GM12878 (cell line): ENCODE results near the gene MYBPC1. TPM values are rescaled to one million over a fixed set of nuclear protein-coding genes. Genes with fewer than 3 reads are reported as not detected.
"Not testable (repeated sequence)": the region's sequence is repeated elsewhere in the genome, so short reads cannot be mapped to it uniquely, and the experiment has no call there.

ENCODE experiments used
- ATAC-seq: fragments of 200-7000 bp; cut with Tn5 transposase; 3 replicates; pipeline ENCODE4 v1.9.1; 2020; ENCODE audit warnings: mild to moderate bottlenecking, moderate library complexity
- BruUV-seq: library from RNA; stranded (reverse); fragments of 400-500 nt; replicated peaks from 2 replicates; lab custom pipeline; 2021; lab: Mats Ljungman, UMichigan
- CTCF ChIA-PET: fragments of 300-600 bp; sonication (Branson Sonifier 250); formaldehyde crosslinking; extraction: SDS; loops from one replicate; lab custom pipeline; 2021; ENCODE audit warnings: inconsistent platforms; lab: Yijun Ruan, JAX
- POLR2A ChIA-PET: fragments of 350-600 bp; formaldehyde crosslinking; extraction: SDS; loops from one replicate; lab custom pipeline; 2021; ENCODE audit warnings: inconsistent platforms; lab: Charles Lee
- RAD21 ChIA-PET: fragments of 300-600 bp; sonication (Branson Sonifier 250); formaldehyde crosslinking; loops from one replicate; lab custom pipeline; 2023; ENCODE audit warnings: antibody characterized with exemption; ENCODE audit not compliant: unreplicated experiment; lab: Charles Lee
- SMC1A ChIA-PET: fragments of 300-600 bp; sonication (Branson Sonifier 250); formaldehyde crosslinking; loops from one replicate; lab custom pipeline; 2023; ENCODE audit not compliant: unreplicated experiment, uncharacterized antibody; lab: Charles Lee
- DNase-seq: peaks from one replicate; pipeline ENCODE4 v3.0.0-alpha.2; 2011; ENCODE audit warnings: low read depth, low spot score
- FAIRE-seq: peaks from 3 replicates; lab custom pipeline; 2011; peaks lifted over from hg19 to GRCh38; lab: Jason Lieb, UNC
- H2AFZ ChIP-seq: 2 replicates; pipeline ENCODE4 v1.6.0; 2011; ENCODE audit warnings: low read depth, low read length, control low read depth; ENCODE audit not compliant: control insufficient read depth
- H3K27ac ChIP-seq: 2 replicates; pipeline ENCODE4 v1.5.1; 2011; ENCODE audit warnings: control low read depth; ENCODE audit not compliant: control insufficient read depth, insufficient read depth
- H3K27me3 ChIP-seq, 2 experiments: replicated peaks in 1 of 2; 2 replicates each; pipeline versions ENCODE4 v1.6.0 to v1.6.1; 2011; ENCODE audit warnings: low read length in 1 of 2; ENCODE audit not compliant: control insufficient read depth in 2 of 2, insufficient read depth in 2 of 2
- H3K36me3 ChIP-seq, 2 experiments: 2 replicates each; pipeline ENCODE4 v1.5.1; 2011; ENCODE audit warnings: low read length in 1 of 2; ENCODE audit not compliant: control insufficient read depth in 2 of 2, insufficient read depth in 2 of 2
- H3K4me1 ChIP-seq: 2 replicates; pipeline ENCODE4 v1.6.1; 2011; ENCODE audit warnings: mild to moderate bottlenecking, low read length, moderate library complexity, mixed read lengths; ENCODE audit not compliant: control insufficient read depth, insufficient read depth
- H3K4me2 ChIP-seq: 2 replicates; pipeline ENCODE4 v1.6.0; 2011; ENCODE audit warnings: control low read depth; ENCODE audit not compliant: control insufficient read depth, insufficient read depth
- H3K4me3 ChIP-seq: fragments of 200-600 bp; sonication (generic); 2 replicates; pipeline ENCODE4 v1.5.1; 2016
- H3K79me2 ChIP-seq: 2 replicates; pipeline ENCODE4 v1.6.0; 2011; ENCODE audit warnings: low read length; ENCODE audit not compliant: control insufficient read depth, insufficient read depth
- H3K9ac ChIP-seq: 2 replicates; pipeline ENCODE4 v1.8.0; 2011; ENCODE audit warnings: low read length, control low read depth, mixed read lengths; ENCODE audit not compliant: control insufficient read depth, insufficient read depth
- H3K9me3 ChIP-seq: replicated peaks from 3 replicates; pipeline ENCODE4 v1.5.1; 2011; ENCODE audit warnings: mild to moderate bottlenecking, low read length; ENCODE audit not compliant: control insufficient read depth, insufficient read depth
- H4K20me1 ChIP-seq: 2 replicates; pipeline ENCODE4 v1.6.0; 2011; ENCODE audit not compliant: control insufficient read depth, insufficient read depth
- ATF3 ChIP-seq: IDR thresholded peaks from 2 replicates; pipeline ENCODE4 v1.6.1; 2011; ENCODE audit warnings: low read depth, mild to moderate bottlenecking, low read length, moderate library complexity, borderline replicate concordance; ENCODE audit errors: extremely low read depth
- BCL11A ChIP-seq: IDR thresholded peaks from 2 replicates; pipeline ENCODE4 v1.6.1; 2011; ENCODE audit warnings: low read depth, low read length
- BCL3 ChIP-seq: IDR thresholded peaks from 2 replicates; pipeline ENCODE4 v1.6.1; 2011; ENCODE audit warnings: borderline replicate concordance, low read depth, mild to moderate bottlenecking, moderate library complexity, low read length; ENCODE audit not compliant: insufficient read depth, poor library complexity, severe bottlenecking
- CEBPB ChIP-seq, 2 experiments: fragments of 150-350 bp in 1 of 2; IDR thresholded peaks; 2 replicates each; pipeline ENCODE4 v1.6.1; 2012 to 2014; ENCODE audit warnings: low read depth in 2 of 2, low read length in 2 of 2, borderline replicate concordance in 1 of 2, inconsistent platforms in 1 of 2
- CHD2 ChIP-seq: IDR thresholded peaks from 2 replicates; pipeline ENCODE4 v1.6.1; 2011; ENCODE audit warnings: low read depth, low read length, improper control_type of control experiment, borderline replicate concordance
- CREM ChIP-seq: IDR thresholded peaks from 2 replicates; pipeline ENCODE4 v1.6.1; 2014; ENCODE audit warnings: antibody characterized with exemption, low read depth
- DPF2 ChIP-seq: fragments of 450-650 bp; IDR thresholded peaks from 2 replicates; pipeline ENCODE4 v1.6.1; 2017; ENCODE audit warnings: mild to moderate bottlenecking
- E4F1 ChIP-seq: fragments of 450-650 bp; IDR thresholded peaks from 2 replicates; pipeline ENCODE4 v1.6.1; 2018; ENCODE audit warnings: borderline replicate concordance, mild to moderate bottlenecking; ENCODE audit not compliant: partially characterized antibody
- IKZF1 ChIP-seq: fragments of 450-650 bp; conservative IDR thresholded peaks from 2 replicates; pipeline ENCODE4 v1.6.1; 2017; ENCODE audit warnings: antibody characterized with exemption, mild to moderate bottlenecking
- IKZF2 ChIP-seq, 2 experiments: fragments of 450-650 bp; IDR thresholded peaks; 2 replicates each; pipeline ENCODE4 v1.6.1; 2017; ENCODE audit warnings: mild to moderate bottlenecking in 2 of 2, moderate library complexity in 2 of 2
- MEF2B ChIP-seq: fragments of 450-650 bp; IDR thresholded peaks from 2 replicates; pipeline ENCODE4 v1.6.1; 2018; ENCODE audit warnings: mild to moderate bottlenecking, moderate library complexity; ENCODE audit not compliant: partially characterized antibody, poor library complexity, severe bottlenecking
- NR2C2 ChIP-seq: IDR thresholded peaks from 2 replicates; pipeline ENCODE4 v1.6.1; 2011; ENCODE audit warnings: borderline replicate concordance, low read depth; ENCODE audit not compliant: control insufficient read depth, insufficient read length
- PAX8 ChIP-seq: fragments of 450-650 bp; IDR thresholded peaks from 2 replicates; pipeline ENCODE4 v1.6.1; 2017; ENCODE audit warnings: mild to moderate bottlenecking, moderate library complexity
- WGBS: methylation state at CpG from one replicate; pipeline ENCODE4 v1.1.6; 2016; ENCODE audit warnings: low lambda C conversion rate; ENCODE audit not compliant: insufficient replicate concordance, insufficient coverage; ENCODE audit errors: missing lambda C conversion rate; 5-methylcytosine and 5-hydroxymethylcytosine counted together
- in situ Hi-C: fragments of 300-500 bp; cut with MboI; formaldehyde crosslinking; loops from 9 replicates; pipeline ENCODE4 v1.14.3; 2018; ENCODE audit warnings: mixed read lengths
- intact Hi-C: fragments of 100-400 bp; cut with micrococcal nuclease; formaldehyde crosslinking; loops from one replicate; pipeline ENCODE4 v1.14.2; 2022; ENCODE audit not compliant: unreplicated experiment
- polyA plus RNA-seq, 11 experiments: library from polyadenylated mRNA; depleted of rRNA in 4 of 11; unstranded in 6 of 11; stranded (reverse) in 5 of 11; fragments of >200 nt; fragmentation: Nextera tagmentation in 4 of 11; fragmentation: Illumina TruSeq in 1 of 11; extraction: Ambion mirVana in 4 of 11; extraction: Trizol in 1 of 11; gene quantifications; 1 replicate in 1 of 11; 2 replicates in 10 of 11; pipeline versions ENCODE4 v1.2.1 to v1.2.3, GENCODE V29; 2011 to 2016; ENCODE audit warnings: inconsistent platforms in 2 of 11, missing spikeins in 2 of 11, low read depth in 1 of 11
- total RNA-seq, 4 experiments: library from RNA; depleted of rRNA in 3 of 4; stranded (reverse); fragments of >200 nt in 3 of 4; fragmentation: Illumina TruSeq in 1 of 4; extraction: Trizol in 1 of 4; gene quantifications; 2 replicates each; pipeline versions ENCODE4 v1.2.1 to v1.2.3, GENCODE V29; 2013 to 2021

The MYBPC1 gene
- total and polyA plus RNA-seq, 10 of the 15 experiments (the other 5 are each of a cell fraction or from before 2014, with no cell fraction given), result not detected

GRCh38 chr12:101660662-101661061 is 65.9 kb downstream of the MYBPC1 start:
- FAIRE-seq, CTCF ChIA-PET, ATAC-seq, H3K4me1 ChIP-seq, H3K79me2 ChIP-seq, DNase-seq, H2AFZ ChIP-seq, in situ Hi-C loops, H3K9ac ChIP-seq, H3K4me3 ChIP-seq, H3K36me3 ChIP-seq, intact Hi-C loops, BruUV-seq, RAD21 ChIA-PET, H3K27ac ChIP-seq, POLR2A ChIA-PET, H3K4me2 ChIP-seq, H4K20me1 ChIP-seq, H3K9me3 ChIP-seq, H3K27me3 ChIP-seq, SMC1A ChIA-PET: not testable (repeated sequence)
- WGBS, result 26% methylated on average over 2 of the region's 2 CpGs
- TF ChIP-seq MEF2B, result peak; percentile 85
- TF ChIP-seq IKZF2 (IDR thresholded peaks at IDR 0.05), result peak; percentile 23 to 42; a peak in 2 of 4 replicates

- no peak overlapping the region for H3K9ac ChIP-seq
- SMC1A ChIA-PET, result no interaction called here
- POLR2A ChIA-PET, result no interaction called here
- RAD21 ChIA-PET, result no interaction called here
- H3K9me3 ChIP-seq, result no peaks in the 10 kb centered on the region; the same call in 1 of the 3 replicates
- intact Hi-C loops, result no loop called here
- H3K27ac ChIP-seq, result no peak overlapping the region
- in situ Hi-C loops, result no loop called here
- H3K27me3 ChIP-seq, result no peaks in the 10 kb centered on the region
- no peak for DNase-seq
- no peak overlapping the region for H3K4me3 ChIP-seq
- no peak for FAIRE-seq
- H3K79me2 ChIP-seq, result no peaks in the 10 kb centered on the region
- no peak overlapping the region for H3K4me2 ChIP-seq
- CTCF ChIA-PET, result interaction anchor here (0.6 to 1.4 kb wide), 2 partner anchors 9 to 256 kb away, joined by 3 read pairs; no protein-coding TSS in a partner anchor
- no peaks in the 10 kb centered on the region for H4K20me1 ChIP-seq
- no peaks in the 10 kb centered on the region for H3K36me3 ChIP-seq
- no peaks in the 10 kb centered on the region for H3K4me1 ChIP-seq
- H2AFZ ChIP-seq, result no peak overlapping the region
- 89% methylated on average over 6 of the region's 6 CpGs for WGBS
- no TSS peak for BruUV-seq
- no peak for ATAC-seq
- TF ChIP-seq CHD2, result no peak
- TF ChIP-seq BCL3, result no peak
- no peak for TF ChIP-seq BCL11A
- no peak for TF ChIP-seq PAX8
- TF ChIP-seq ATF3, result no peak
- TF ChIP-seq IKZF1, result no peak
- TF ChIP-seq NR2C2, result no peak
- no peak for TF ChIP-seq DPF2
- TF ChIP-seq E4F1, result no peak
- no peak for TF ChIP-seq CEBPB (IDR thresholded peaks at IDR 0.05; ENCODE audit: borderline replicate concordance in 1 of 2, low read depth in 2 of 2, low read length in 2 of 2)
- TF ChIP-seq CREM, result no peak
These were observed 68.5 kb downstream of the MYBPC1 start for GRCh38 chr12:101663298-101663697.
